ENCODE data around the gene RAF1. TPM values are rescaled to one million over a fixed set of nuclear protein-coding genes. Genes with fewer than 3 reads are reported as not detected.
"Not testable (repeated sequence)": the region's sequence is repeated elsewhere in the genome, so short reads cannot be mapped to it uniquely, and the experiment has no call there.

RAF1 gene
- total RNA-seq, result 100 to 1,000 TPM in 2 of 3 donors, 10 to 100 TPM in 1; 97.2 to 104 (median 100) TPM

- peaks cover 32% of the 10 kb centered on the region for H3K4me1 Mint-ChIP-seq (ENCODE audit: low read depth)
- ATAC-seq, result peak; percentile 94 to 95
- H3K36me3 Mint-ChIP-seq (ENCODE audit: insufficient read depth), result peaks cover 2% of the 10 kb centered on the region
- H3K27me3 Mint-ChIP-seq (ENCODE audit: low read depth), result no peaks in the 10 kb centered on the region
- no peaks in the 10 kb centered on the region for H3K9me3 Mint-ChIP-seq
- peak; percentile 96 for DNase-seq
- peak within 1 kb of the TSS; percentile 88 for H3K4me3 Mint-ChIP-seq
These were observed at the start of gene RAF1 for GRCh38 chr3:12663936-12664908. TSS of gene RAF1 (minus strand) at chr3:12664117. CDS start at chr3:12618721, 45,396 bp downstream.

GRCh38 chr3:12710062-12710461 is 46.1 kb upstream of the RAF1 start:
- no peaks in the 10 kb centered on the region for H3K36me3 Mint-ChIP-seq (ENCODE audit: insufficient read depth)
- no peak for ATAC-seq
- DNase-seq, result no peak
- H3K4me3 Mint-ChIP-seq, result no peak overlapping the region
- H3K4me1 Mint-ChIP-seq (ENCODE audit: low read depth), result no peaks in the 10 kb centered on the region
- H3K9me3 Mint-ChIP-seq, result no peaks in the 10 kb centered on the region
- no peaks in the 10 kb centered on the region for H3K27me3 Mint-ChIP-seq (ENCODE audit: low read depth)

- Mint-ChIP-seq H3K4me3 (no peak overlapping the region), H3K36me3 (ENCODE audit: insufficient read depth) (no peaks in the 10 kb centered on the region), H3K27me3 (ENCODE audit: low read depth) (no peaks in the 10 kb centered on the region), H3K4me1 (ENCODE audit: low read depth) (no peaks in the 10 kb centered on the region), H3K9me3 (no peaks in the 10 kb centered on the region)
- no peak for ATAC-seq
- no peak for DNase-seq
These were observed 45.4 kb upstream of the RAF1 start for GRCh38 chr3:12709334-12709733.

- H3K4me1 Mint-ChIP-seq (ENCODE audit: low read depth), result no peaks in the 10 kb centered on the region
- DNase-seq (no peak), ATAC-seq (no peak)
- no peaks in the 10 kb centered on the region for H3K9me3 Mint-ChIP-seq
- no peaks in the 10 kb centered on the region for H3K27me3 Mint-ChIP-seq (ENCODE audit: low read depth)
- H3K4me3 Mint-ChIP-seq, result no peak overlapping the region
- no peaks in the 10 kb centered on the region for H3K36me3 Mint-ChIP-seq (ENCODE audit: insufficient read depth)
These were observed 44.8 kb upstream of the RAF1 start for GRCh38 chr3:12708584-12709192.

- no peaks in the 10 kb centered on the region for H3K4me1 Mint-ChIP-seq (ENCODE audit: low read depth)
- ATAC-seq, result no peak
- no peaks in the 10 kb centered on the region for H3K36me3 Mint-ChIP-seq (ENCODE audit: insufficient read depth)
- no peaks in the 10 kb centered on the region for H3K27me3 Mint-ChIP-seq (ENCODE audit: low read depth)
- no peaks in the 10 kb centered on the region for H3K9me3 Mint-ChIP-seq
- no peak overlapping the region for H3K4me3 Mint-ChIP-seq
- DNase-seq, result no peak
These were observed 43.5 kb upstream of the RAF1 start for GRCh38 chr3:12707449-12707848.

GRCh38 chr3:12706504-12707253 is 42.8 kb upstream of the RAF1 start:
- no peaks in the 10 kb centered on the region for H3K27me3 Mint-ChIP-seq (ENCODE audit: low read depth)
- peak; percentile 95 to 99 for ATAC-seq
- H3K4me3 Mint-ChIP-seq, result no peak overlapping the region
- DNase-seq, result peak; percentile 37
- H3K36me3 Mint-ChIP-seq (ENCODE audit: insufficient read depth), result no peaks in the 10 kb centered on the region
- H3K9me3 Mint-ChIP-seq, result no peaks in the 10 kb centered on the region
- H3K4me1 Mint-ChIP-seq (ENCODE audit: low read depth), result no peaks in the 10 kb centered on the region

GRCh38 chr3:12705981-12706380 is 42.1 kb upstream of the RAF1 start:
- DNase-seq, result no peak
- Mint-ChIP-seq H3K36me3 (ENCODE audit: insufficient read depth) (no peaks in the 10 kb centered on the region), H3K4me1 (ENCODE audit: low read depth) (no peaks in the 10 kb centered on the region), H3K27me3 (ENCODE audit: low read depth) (no peaks in the 10 kb centered on the region), H3K4me3 (no peak overlapping the region), H3K9me3 (no peaks in the 10 kb centered on the region)
- ATAC-seq, result no peak

GRCh38 chr3:12705374-12705926 is 41.5 kb upstream of the RAF1 start:
- H3K9me3 Mint-ChIP-seq, result no peaks in the 10 kb centered on the region
- no peaks in the 10 kb centered on the region for H3K27me3 Mint-ChIP-seq (ENCODE audit: low read depth)
- H3K4me1 Mint-ChIP-seq (ENCODE audit: low read depth), result no peaks in the 10 kb centered on the region
- H3K4me3 Mint-ChIP-seq, result no peak overlapping the region
- no peak for DNase-seq
- no peak for ATAC-seq
- H3K36me3 Mint-ChIP-seq (ENCODE audit: insufficient read depth), result no peaks in the 10 kb centered on the region

- Mint-ChIP-seq H3K4me3 (no peak overlapping the region), H3K4me1 (ENCODE audit: low read depth) (no peaks in the 10 kb centered on the region), H3K9me3 (no peaks in the 10 kb centered on the region), H3K27me3 (ENCODE audit: low read depth) (no peaks in the 10 kb centered on the region), H3K36me3 (ENCODE audit: insufficient read depth) (no peaks in the 10 kb centered on the region)
- no peak for DNase-seq
- ATAC-seq, result no peak
These were observed 38.6 kb upstream of the RAF1 start for GRCh38 chr3:12702501-12702900.

GRCh38 chr3:12701601-12702000 is 37.7 kb upstream of the RAF1 start:
- not testable (repeated sequence) for ATAC-seq; H3K27me3 Mint-ChIP-seq (ENCODE audit: low read depth); H3K4me3 Mint-ChIP-seq; DNase-seq; H3K36me3 Mint-ChIP-seq (ENCODE audit: insufficient read depth); H3K4me1 Mint-ChIP-seq (ENCODE audit: low read depth); H3K9me3 Mint-ChIP-seq

GRCh38 chr3:12700800-12701199 is 36.9 kb upstream of the RAF1 start:
- ATAC-seq, result no peak
- no peak overlapping the region for H3K4me3 Mint-ChIP-seq
- no peaks in the 10 kb centered on the region for H3K4me1 Mint-ChIP-seq (ENCODE audit: low read depth)
- no peak for DNase-seq
- no peaks in the 10 kb centered on the region for H3K27me3 Mint-ChIP-seq (ENCODE audit: low read depth)
- no peaks in the 10 kb centered on the region for H3K9me3 Mint-ChIP-seq
- no peaks in the 10 kb centered on the region for H3K36me3 Mint-ChIP-seq (ENCODE audit: insufficient read depth)

GRCh38 chr3:12695916-12696315 is 32.0 kb upstream of the RAF1 start:
- Mint-ChIP-seq H3K9me3 (no peaks in the 10 kb centered on the region), H3K27me3 (ENCODE audit: low read depth) (no peaks in the 10 kb centered on the region), H3K4me3 (no peak overlapping the region), H3K36me3 (ENCODE audit: insufficient read depth) (no peaks in the 10 kb centered on the region), H3K4me1 (ENCODE audit: low read depth) (no peaks in the 10 kb centered on the region)
- no peak for DNase-seq
- ATAC-seq, result no peak

- H3K27me3 Mint-ChIP-seq (ENCODE audit: low read depth), result no peaks in the 10 kb centered on the region
- ATAC-seq (no peak), DNase-seq (no peak)
- no peak overlapping the region for H3K4me3 Mint-ChIP-seq
- no peaks in the 10 kb centered on the region for H3K36me3 Mint-ChIP-seq (ENCODE audit: insufficient read depth)
- H3K4me1 Mint-ChIP-seq (ENCODE audit: low read depth), result no peaks in the 10 kb centered on the region
- no peaks in the 10 kb centered on the region for H3K9me3 Mint-ChIP-seq
These were observed 31.2 kb upstream of the RAF1 start for GRCh38 chr3:12695112-12695511.

- DNase-seq, result no peak
- Mint-ChIP-seq H3K4me3 (no peak overlapping the region), H3K9me3 (no peaks in the 10 kb centered on the region), H3K27me3 (ENCODE audit: low read depth) (peaks cover 6% of the 10 kb centered on the region), H3K36me3 (ENCODE audit: insufficient read depth) (no peaks in the 10 kb centered on the region), H3K4me1 (ENCODE audit: low read depth) (no peaks in the 10 kb centered on the region)
- ATAC-seq, result no peak
These were observed 28.5 kb upstream of the RAF1 start for GRCh38 chr3:12692444-12692843.
